Ishikawa (cell line): ENCODE measurements around the gene TRIM54.
A peak's percentile ranks its signal among the peaks of the same experiment; 100 is the strongest.

ENCODE experiments used
- CEBPB ChIP-seq: IDR thresholded peaks from 2 replicates; pipeline ENCODE4 v1.6.1; 2012
- CREB1 ChIP-seq: IDR thresholded peaks from 2 replicates; pipeline ENCODE4 v1.6.1; 2012; ENCODE audit warnings: low read depth
- EGR1 ChIP-seq: IDR thresholded peaks from 2 replicates; pipeline ENCODE4 v1.6.1; 2012
- EP300 ChIP-seq: IDR thresholded peaks from 2 replicates; pipeline ENCODE4 v1.6.1; 2012; ENCODE audit warnings: borderline replicate concordance
- FOXM1 ChIP-seq: IDR thresholded peaks from 2 replicates; pipeline ENCODE4 v1.6.1; 2012; ENCODE audit warnings: low read depth, borderline replicate concordance
- MAX ChIP-seq: IDR thresholded peaks from 2 replicates; pipeline ENCODE4 v1.6.1; 2012
- NFIC ChIP-seq: IDR thresholded peaks from 2 replicates; pipeline ENCODE4 v1.6.1; 2012
- RAD21 ChIP-seq: IDR thresholded peaks from 2 replicates; pipeline ENCODE4 v1.6.1; 2012; ENCODE audit warnings: low read depth
- REST ChIP-seq: IDR thresholded peaks from 2 replicates; pipeline ENCODE4 v1.6.1; 2012; ENCODE audit warnings: low read depth, mild to moderate bottlenecking
- TAF1 ChIP-seq: IDR thresholded peaks from 2 replicates; pipeline ENCODE4 v1.6.1; 2012; ENCODE audit warnings: low read depth, mild to moderate bottlenecking
- TCF12 ChIP-seq: IDR thresholded peaks from 2 replicates; pipeline ENCODE4 v1.6.1; 2012; ENCODE audit warnings: low read depth
- TEAD4 ChIP-seq: IDR thresholded peaks from 2 replicates; pipeline ENCODE4 v1.6.1; 2012
- USF1 ChIP-seq: IDR thresholded peaks from 2 replicates; pipeline ENCODE4 v1.6.1; 2012
- YY1 ChIP-seq: IDR thresholded peaks from 2 replicates; pipeline ENCODE4 v1.6.1; 2012; ENCODE audit warnings: low read depth
- ZBTB7A ChIP-seq: IDR thresholded peaks from 2 replicates; pipeline ENCODE4 v1.6.1; 2012; ENCODE audit warnings: low read depth

The TRIM54 gene

GRCh38 chr2:27356382-27357181 lies 74.4 kb downstream of the TRIM54 start, which contains the start of gene GTF3C2:
Gene GTF3C2 (minus strand): TSS chr2:27356764. CDS start chr2:27343554, 13,210 bp downstream.
- peak; percentile 12; the same call in 1 of the 2 replicates for TF ChIP-seq TEAD4
- TF ChIP-seq YY1, result peak; percentile 93
- no peak; the same call in 1 of the 2 replicates for TF ChIP-seq FOXM1
- TF ChIP-seq TCF12, result peak; percentile 52; the same call in 1 of the 2 replicates
- TF ChIP-seq USF1, result peak; percentile 59
- peak; percentile 83; the same call in 1 of the 2 replicates for TF ChIP-seq TAF1
- 0 out of 2 replicates have a peak, but pooled peaks have one; percentile 6 for TF ChIP-seq CEBPB
- peak; percentile 48; the same call in 1 of the 2 replicates for TF ChIP-seq EGR1
- TF ChIP-seq NFIC, result peak; percentile 24; the same call in 1 of the 2 replicates
- TF ChIP-seq RAD21, result no peak
- no peak for TF ChIP-seq REST
- peak; percentile 61; the same call in 1 of the 2 replicates for TF ChIP-seq ZBTB7A
- no peak; the same call in 1 of the 2 replicates for TF ChIP-seq EP300
- TF ChIP-seq MAX, result peak; percentile 89
- peak; percentile 96 for TF ChIP-seq CREB1
